Measurements from ENCODE around the gene TMEM80.

The TMEM80 gene

DNA sequence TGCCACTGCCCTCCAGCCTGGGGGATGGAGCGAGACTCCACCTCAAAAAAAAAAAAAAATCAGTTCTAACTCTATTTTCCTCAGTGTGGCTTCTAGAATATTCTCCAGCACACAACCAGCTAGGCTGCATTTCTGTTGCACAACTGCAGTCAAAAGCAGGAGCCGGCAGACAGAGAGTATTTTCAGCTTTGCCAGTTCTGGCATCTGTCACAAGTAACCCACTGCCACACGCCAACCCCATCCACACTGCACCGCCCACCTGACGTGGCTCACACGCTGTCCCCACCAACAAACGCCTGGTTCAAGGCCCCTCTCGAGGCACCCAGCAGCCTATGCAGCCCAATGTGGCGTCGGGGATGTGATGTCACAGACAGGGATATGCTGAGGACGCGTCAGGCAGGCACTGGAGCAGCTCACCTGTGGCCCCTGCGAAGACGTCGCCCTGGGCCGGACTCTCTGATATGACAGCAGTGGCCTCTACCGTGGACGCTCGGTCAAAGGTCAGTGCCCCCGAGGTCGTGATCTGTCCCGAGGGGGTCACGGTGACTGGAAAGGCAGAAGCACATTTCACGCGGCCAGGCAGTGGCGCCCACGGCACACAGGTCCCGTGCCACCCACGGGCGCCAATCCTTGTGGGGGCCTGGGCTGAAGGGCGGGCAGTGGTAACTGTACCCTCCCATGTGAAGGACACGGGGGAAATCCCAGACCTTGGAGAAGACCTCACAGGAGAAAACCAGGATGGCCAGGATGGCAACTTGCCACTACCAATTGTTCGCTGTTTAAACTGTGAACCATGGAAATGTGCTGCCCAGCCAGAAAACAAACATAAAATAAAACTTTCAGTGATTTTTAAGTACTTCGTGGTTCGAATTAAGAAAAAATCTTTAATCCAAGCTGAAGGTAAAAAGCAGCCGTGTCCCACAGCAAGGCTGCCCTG is 16.1 kb upstream of the TMEM80 start:
- TF ChIP-seq, protein P1, sequence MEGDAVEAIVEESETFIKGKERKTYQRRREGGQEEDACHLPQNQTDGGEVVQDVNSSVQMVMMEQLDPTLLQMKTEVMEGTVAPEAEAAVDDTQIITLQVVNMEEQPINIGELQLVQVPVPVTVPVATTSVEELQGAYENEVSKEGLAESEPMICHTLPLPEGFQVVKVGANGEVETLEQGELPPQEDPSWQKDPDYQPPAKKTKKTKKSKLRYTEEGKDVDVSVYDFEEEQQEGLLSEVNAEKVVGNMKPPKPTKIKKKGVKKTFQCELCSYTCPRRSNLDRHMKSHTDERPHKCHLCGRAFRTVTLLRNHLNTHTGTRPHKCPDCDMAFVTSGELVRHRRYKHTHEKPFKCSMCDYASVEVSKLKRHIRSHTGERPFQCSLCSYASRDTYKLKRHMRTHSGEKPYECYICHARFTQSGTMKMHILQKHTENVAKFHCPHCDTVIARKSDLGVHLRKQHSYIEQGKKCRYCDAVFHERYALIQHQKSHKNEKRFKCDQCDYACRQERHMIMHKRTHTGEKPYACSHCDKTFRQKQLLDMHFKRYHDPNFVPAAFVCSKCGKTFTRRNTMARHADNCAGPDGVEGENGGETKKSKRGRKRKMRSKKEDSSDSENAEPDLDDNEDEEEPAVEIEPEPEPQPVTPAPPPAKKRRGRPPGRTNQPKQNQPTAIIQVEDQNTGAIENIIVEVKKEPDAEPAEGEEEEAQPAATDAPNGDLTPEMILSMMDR (IDR thresholded peaks at IDR 0.05; ENCODE audit: control insufficient read depth, extremely low read depth, insufficient read depth) = no peak
- DNase-seq (ENCODE audit: low read depth) = no peak
- no peak overlapping the region for H3K4me3 ChIP-seq (ENCODE audit: low read depth, low read length)

DNA sequence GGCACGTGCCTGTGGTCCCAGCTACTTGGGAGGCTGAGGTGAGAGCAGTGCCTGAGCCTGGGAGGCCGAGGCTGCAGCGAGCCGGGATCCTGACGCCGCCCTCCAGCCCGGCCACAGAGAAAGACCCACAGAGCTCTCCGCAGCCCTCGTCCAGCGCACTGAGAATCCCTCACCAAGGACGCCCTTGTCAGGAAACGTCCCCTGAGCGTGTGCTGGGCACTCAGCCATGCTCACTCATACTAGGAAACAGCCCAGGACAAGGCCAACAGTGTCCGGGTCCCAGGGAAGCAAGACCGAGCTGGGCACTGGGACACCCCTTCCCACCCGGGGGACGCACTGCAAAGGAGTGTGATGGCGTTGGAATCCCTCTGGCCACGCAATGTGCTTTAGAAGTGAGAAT is 15.1 kb upstream of the TMEM80 start:
- no peak for DNase-seq (ENCODE audit: low read depth)
- H3K4me3 ChIP-seq (ENCODE audit: low read depth, low read length) = no peak overlapping the region
- TF ChIP-seq, protein P1 (IDR thresholded peaks at IDR 0.05; ENCODE audit: control insufficient read depth, extremely low read depth, insufficient read depth) = no peak

DNA sequence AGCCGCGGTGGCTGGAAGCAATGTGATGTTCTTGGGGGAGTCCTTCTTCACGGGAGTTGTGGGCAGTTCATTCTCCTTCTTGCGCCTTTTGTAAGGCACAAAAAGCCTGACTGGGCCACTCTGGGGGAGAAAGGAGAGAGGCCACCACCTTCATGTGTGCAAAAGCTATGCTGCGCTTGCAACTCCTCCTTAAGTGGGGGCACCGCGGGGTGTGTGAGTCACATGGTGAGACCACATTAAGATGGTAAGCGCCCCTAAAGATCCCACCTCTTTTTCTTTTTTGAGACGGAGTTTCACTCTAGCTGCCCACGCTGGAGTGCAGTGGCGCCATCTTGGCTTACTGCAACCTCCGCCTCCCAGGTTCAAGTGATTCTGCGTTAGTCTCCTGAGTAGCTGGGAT is 14.6 kb upstream of the TMEM80 start:
- TF ChIP-seq, protein P1 (IDR thresholded peaks at IDR 0.05; ENCODE audit: control insufficient read depth, extremely low read depth, insufficient read depth) = no peak
- no peak overlapping the region for H3K4me3 ChIP-seq (ENCODE audit: low read depth, low read length)

DNA sequence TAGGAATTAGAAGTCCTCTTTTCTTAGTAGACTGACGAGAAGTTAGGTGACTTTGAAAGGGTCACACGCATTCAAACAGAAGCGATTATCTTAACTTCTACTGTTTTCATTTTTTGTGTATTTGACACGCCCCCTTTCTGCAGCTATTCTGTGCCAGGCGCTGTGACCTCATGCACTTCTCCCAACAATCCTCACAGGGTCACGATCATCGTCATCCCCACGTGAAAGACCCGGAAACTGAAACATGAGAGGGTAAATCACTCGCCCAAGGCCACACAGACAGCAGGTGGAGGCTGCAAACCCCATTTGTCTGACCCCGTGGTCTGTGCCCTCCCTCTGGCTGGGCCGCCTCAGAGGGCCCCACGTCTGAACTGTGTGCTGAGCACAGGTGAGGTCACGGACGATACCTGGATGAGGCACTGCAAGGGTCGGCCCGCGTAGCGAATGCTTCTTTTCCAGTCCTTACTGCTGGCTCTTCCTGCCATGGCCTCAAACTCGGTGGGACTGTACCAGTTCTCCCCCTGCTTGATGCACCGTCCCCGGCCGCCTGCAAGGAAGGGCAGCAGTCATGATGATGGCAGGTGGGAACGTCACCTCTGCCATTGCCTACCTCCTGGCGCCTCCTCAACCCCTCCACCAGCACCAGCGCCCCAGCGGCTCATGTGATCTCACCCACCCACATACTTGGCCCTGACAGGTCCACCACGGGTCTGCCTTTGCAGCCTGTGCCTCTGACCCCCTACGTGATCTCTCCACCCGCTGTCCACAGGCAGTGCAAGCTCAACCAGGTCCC is 9.0 kb upstream of the TMEM80 start:
- TF ChIP-seq, protein P1 (IDR thresholded peaks at IDR 0.05; ENCODE audit: control insufficient read depth, extremely low read depth, insufficient read depth) = no peak
- H3K4me3 ChIP-seq (ENCODE audit: low read depth, low read length) = no peak overlapping the region
- no peak for DNase-seq (ENCODE audit: low read depth)

More for the DNA sequence above, 14.6 kb upstream of the TMEM80 start:
- no peak for DNase-seq (ENCODE audit: low read depth)

DNA sequence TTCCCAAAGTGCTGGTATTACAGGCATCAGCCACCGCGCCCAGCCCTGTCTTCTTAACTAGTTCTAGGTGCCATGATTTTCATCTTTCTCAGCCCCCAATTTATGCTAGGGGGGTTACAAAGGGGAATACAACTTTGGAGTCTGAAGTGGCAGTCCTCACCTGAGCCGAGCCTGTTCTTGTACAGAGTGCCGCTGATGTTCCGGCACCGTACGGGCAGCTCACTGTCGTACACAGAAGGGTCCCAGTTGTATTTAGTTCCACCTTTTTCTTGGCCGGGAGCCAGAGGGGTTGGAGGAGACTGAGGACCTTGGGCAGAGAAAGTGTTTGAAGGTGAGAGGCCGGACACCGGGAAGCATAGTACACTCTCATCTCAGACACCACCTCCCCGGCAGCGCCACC is 7.9 kb upstream of the TMEM80 start:
- H3K4me3 ChIP-seq (ENCODE audit: low read depth, low read length) = no peak overlapping the region
- TF ChIP-seq, protein P1 (IDR thresholded peaks at IDR 0.05; ENCODE audit: control insufficient read depth, extremely low read depth, insufficient read depth) = no peak
- no peak for DNase-seq (ENCODE audit: low read depth)

DNA sequence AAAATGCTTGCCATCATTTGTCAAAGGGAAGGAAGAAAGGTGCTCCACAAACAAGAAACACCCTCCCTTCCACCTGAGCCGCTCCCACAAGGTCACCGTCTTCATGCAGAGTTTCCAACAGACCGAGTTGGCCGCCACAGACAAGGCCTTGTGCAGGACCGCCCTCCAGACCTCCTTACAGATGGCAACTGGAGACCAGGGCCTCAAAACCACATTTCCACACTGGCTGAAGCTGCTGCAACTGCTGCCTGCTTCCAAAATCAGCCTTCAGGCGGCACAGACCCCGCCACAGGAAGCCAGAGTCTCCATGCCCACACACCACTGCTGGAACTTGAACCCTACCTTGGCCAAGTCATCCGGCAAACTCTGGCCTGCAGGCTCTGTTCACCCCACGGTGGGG is 6.9 kb upstream of the TMEM80 start:
- no peak for DNase-seq (ENCODE audit: low read depth)
- H3K4me3 ChIP-seq (ENCODE audit: low read depth, low read length) = no peak overlapping the region
- TF ChIP-seq, protein P1 (IDR thresholded peaks at IDR 0.05; ENCODE audit: control insufficient read depth, extremely low read depth, insufficient read depth) = no peak

Measured in LNCaP clone FGC (cell line).